OCI-LY7 (cell line): ENCODE measurements around the gene NATD1. TPM values are rescaled to one million over a fixed set of nuclear protein-coding genes. Genes with fewer than 3 reads are reported as not detected.
A peak's percentile ranks its signal among the peaks of the same experiment; 100 is the strongest.

Experiments
- BruUV-seq: library from RNA; stranded (reverse); fragments of 400-500 nt; replicated peaks from 2 replicates; lab custom pipeline; 2021; lab: Mats Ljungman, UMichigan
- CTCF ChIA-PET: fragments of 300-600 bp; sonication (Branson Sonifier 250); formaldehyde crosslinking; loops from one replicate; lab custom pipeline; 2022; ENCODE audit warnings: antibody characterized with exemption; ENCODE audit not compliant: unreplicated experiment; lab: Charles Lee
- POLR2A ChIA-PET: fragments of 300-600 bp; sonication (Branson Sonifier 250); formaldehyde crosslinking; loops from one replicate; lab custom pipeline; 2022; ENCODE audit warnings: antibody characterized with exemption; lab: Charles Lee
- DNase-seq: peaks from one replicate; pipeline ENCODE4 v3.0.0-alpha.2; 2015; ENCODE audit warnings: low spot score
- H2AFZ ChIP-seq: fragments of 200-600 bp; sonication (generic), shearing (Covaris generic); 2 replicates; pipeline ENCODE4 v1.6.1; 2014; ENCODE audit warnings: mild to moderate bottlenecking, antibody characterized with exemption, low read length, moderate library complexity
- H3K27ac ChIP-seq: fragments of 200-600 bp; sonication (generic); 2 replicates; pipeline ENCODE4 v1.5.1; 2014; ENCODE audit warnings: mixed run types, low read depth, mild to moderate bottlenecking, moderate library complexity, low read length, inconsistent platforms; ENCODE audit not compliant: poor library complexity, severe bottlenecking
- H3K36me3 ChIP-seq: fragments of 200-600 bp; sonication (generic); 2 replicates; pipeline ENCODE4 v1.6.1; 2014; ENCODE audit warnings: mild to moderate bottlenecking, antibody characterized with exemption, low read length, moderate library complexity, mixed read lengths; ENCODE audit not compliant: insufficient read depth
- H3K4me1 ChIP-seq: fragments of 200-600 bp; sonication (generic); 2 replicates; pipeline ENCODE4 v1.5.1; 2014; ENCODE audit warnings: mild to moderate bottlenecking, low read length; ENCODE audit not compliant: insufficient read depth, poor library complexity, severe bottlenecking
- H3K4me2 ChIP-seq: fragments of 200-600 bp; sonication (generic); 2 replicates; pipeline ENCODE4 v1.6.1; 2014; ENCODE audit warnings: mild to moderate bottlenecking, low read length
- H3K4me3 ChIP-seq: fragments of 200-600 bp; sonication (generic); 2 replicates; pipeline ENCODE4 v1.5.1; 2014; ENCODE audit warnings: mild to moderate bottlenecking, low read depth, low read length; ENCODE audit not compliant: poor library complexity, severe bottlenecking
- H3K79me2 ChIP-seq: fragments of 200-600 bp; sonication (generic); 2 replicates; pipeline ENCODE4 v1.6.1; 2016; ENCODE audit warnings: low read depth, mild to moderate bottlenecking, low read length, moderate library complexity, mixed read lengths; ENCODE audit not compliant: insufficient read depth
- H3K9me2 ChIP-seq: fragments of 200-600 bp; sonication (generic); 2 replicates; pipeline ENCODE4 v1.6.1; 2016; ENCODE audit warnings: mild to moderate bottlenecking, low read length, mixed read lengths; ENCODE audit not compliant: insufficient read depth
- H3K9me3 ChIP-seq: fragments of 200-600 bp; sonication (generic); 2 replicates; pipeline ENCODE4 v1.6.1; 2014; ENCODE audit warnings: mild to moderate bottlenecking, mixed run types, low read length, mixed read lengths
- H4K20me1 ChIP-seq: fragments of 200-600 bp; sonication (generic); 2 replicates; pipeline ENCODE4 v1.6.1; 2014; ENCODE audit warnings: mild to moderate bottlenecking, antibody characterized with exemption, low read length, moderate library complexity, mixed read lengths; ENCODE audit not compliant: insufficient read depth
- CTCF ChIP-seq: fragments of 200-600 bp; sonication (generic); conservative IDR thresholded peaks from 2 replicates; pipeline ENCODE4 v1.5.1; 2014; ENCODE audit warnings: mild to moderate bottlenecking, antibody characterized with exemption, low read length, moderate library complexity, mixed read lengths
- EZH2phosphoT487 ChIP-seq: fragments of 200-600 bp; sonication (generic); IDR thresholded peaks from 2 replicates; pipeline ENCODE4 v1.6.1; 2018; ENCODE audit warnings: low read depth, borderline replicate concordance, mild to moderate bottlenecking, mixed run types, antibody characterized with exemption, low read length, moderate library complexity, mixed read lengths
- intact Hi-C: fragments of 100-400 bp; cut with micrococcal nuclease; formaldehyde crosslinking; loops from one replicate; pipeline ENCODE4 v1.10.0; 2022; ENCODE audit not compliant: unreplicated experiment
- total RNA-seq, 2 experiments: library from RNA; depleted of rRNA in 1 of 2; stranded (reverse); fragments of >200 nt in 1 of 2; shearing (Covaris generic) in 1 of 2; gene quantifications; 2 replicates each; pipeline ENCODE4 v1.2.3, GENCODE V29; 2014 to 2022

Gene NATD1
- total RNA-seq, 2 experiments from 2014 or later: 0.85 to 6.0 TPM

DNA sequence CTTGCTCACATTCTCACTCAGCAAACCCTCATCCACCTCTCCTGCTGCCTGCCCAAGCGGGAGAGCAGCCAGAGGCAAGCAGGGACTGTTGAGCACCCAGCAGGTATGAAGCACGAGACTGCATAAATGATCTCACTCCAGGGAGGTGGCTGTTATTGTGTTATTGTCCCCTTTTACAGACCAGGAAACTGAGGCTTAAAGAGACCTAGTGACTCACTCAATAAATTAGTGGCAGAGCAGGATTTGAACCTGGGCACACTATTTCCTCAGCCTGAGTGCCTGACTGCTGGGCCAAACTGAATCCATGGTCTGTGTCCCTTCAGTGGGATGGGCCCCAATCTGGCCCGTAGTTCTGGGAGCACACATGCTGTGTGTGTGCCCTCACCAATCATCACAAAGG, 19.0 kb upstream of the NATD1 start:
- H3K27ac ChIP-seq: no peak overlapping the region
- H3K4me2 ChIP-seq: no peak overlapping the region
- no peaks in the 10 kb centered on the region for H4K20me1 ChIP-seq
- H3K36me3 ChIP-seq: no peaks in the 10 kb centered on the region
- H3K79me2 ChIP-seq: no peaks in the 10 kb centered on the region
- no peak for DNase-seq
- no peaks in the 10 kb centered on the region for H3K9me3 ChIP-seq
- no peaks in the 10 kb centered on the region for H3K9me2 ChIP-seq
- ChIA-PET CTCF (no interaction called here), POLR2A (interaction anchor here (1.1 kb wide), 1 partner anchor 8 kb away, joined by 4 read pairs; no protein-coding TSS in a partner anchor)
- H2AFZ ChIP-seq: 0 out of 2 replicates have a peak overlapping the region, but pooled peaks have one; percentile 45
- no peak overlapping the region for H3K4me3 ChIP-seq
- TF ChIP-seq EZH2phosphoT487: no peak
- TF ChIP-seq CTCF: no peak
- H3K4me1 ChIP-seq: peaks cover 59% of the 10 kb centered on the region
- no TSS peak for BruUV-seq
- intact Hi-C loops: no loop called here

- Histone ChIP-seq H3K27ac (no peak overlapping the region), H3K79me2 (no peaks in the 10 kb centered on the region), H3K36me3 (no peaks in the 10 kb centered on the region), H3K9me2 (no peaks in the 10 kb centered on the region), H3K4me1 (peaks cover 60% of the 10 kb centered on the region), H3K4me2 (no peak overlapping the region), H3K9me3 (no peaks in the 10 kb centered on the region), H3K4me3 (no peak overlapping the region), H4K20me1 (no peaks in the 10 kb centered on the region), H2AFZ (no peak overlapping the region)
- CTCF ChIA-PET: no interaction called here
- intact Hi-C loops: no loop called here
- no TSS peak for BruUV-seq
- POLR2A ChIA-PET: no interaction called here
- DNase-seq: no peak
- no peak for TF ChIP-seq CTCF
- TF ChIP-seq EZH2phosphoT487: no peak
Measured at GRCh38 chr17:21271454-21272183, 18.4 kb upstream of the NATD1 start.

GRCh38 chr17:21269394-21269793, 16.2 kb upstream of the NATD1 start:
- ChIA-PET CTCF (interaction anchor here (0.6 to 0.7 kb wide), 2 partner anchors 18 to 116 kb away, joined by 3 read pairs; no protein-coding TSS in a partner anchor), POLR2A (interaction anchor here (0.6 kb wide), 1 partner anchor 287 kb away, joined by 4 read pairs; no protein-coding TSS in a partner anchor)
- Histone ChIP-seq H2AFZ (peak overlapping the region; percentile 8; the same call in 1 of the 2 replicates), H3K9me2 (no peaks in the 10 kb centered on the region), H4K20me1 (no peaks in the 10 kb centered on the region), H3K4me3 (no peak overlapping the region), H3K27ac (peak overlapping the region; percentile 67), H3K9me3 (no peaks in the 10 kb centered on the region), H3K4me2 (no peak overlapping the region), H3K4me1 (peaks cover 42% of the 10 kb centered on the region), H3K79me2 (no peaks in the 10 kb centered on the region), H3K36me3 (no peaks in the 10 kb centered on the region)
- intact Hi-C loops: loop anchor here (10.0 kb wide), 1 partner anchor 55 kb away; no protein-coding TSS in a partner anchor
- no TSS peak for BruUV-seq
- no peak for TF ChIP-seq CTCF
- TF ChIP-seq EZH2phosphoT487: no peak
- DNase-seq: no peak
